GM21381 (cell line): Measurements from ENCODE around the gene NR2E3.

Experiments
- ATAC-seq: cut with Tn5 transposase; IDR thresholded peaks from one replicate; pipeline ENCODE4 v1.9.1; 2021; ENCODE audit warnings: mild to moderate bottlenecking, moderate library complexity; ENCODE audit not compliant: unreplicated experiment

The NR2E3 gene

GRCh38 chr15:71790081-71790480, 20.3 kb upstream of the NR2E3 start:
- ATAC-seq = no peak

DNA sequence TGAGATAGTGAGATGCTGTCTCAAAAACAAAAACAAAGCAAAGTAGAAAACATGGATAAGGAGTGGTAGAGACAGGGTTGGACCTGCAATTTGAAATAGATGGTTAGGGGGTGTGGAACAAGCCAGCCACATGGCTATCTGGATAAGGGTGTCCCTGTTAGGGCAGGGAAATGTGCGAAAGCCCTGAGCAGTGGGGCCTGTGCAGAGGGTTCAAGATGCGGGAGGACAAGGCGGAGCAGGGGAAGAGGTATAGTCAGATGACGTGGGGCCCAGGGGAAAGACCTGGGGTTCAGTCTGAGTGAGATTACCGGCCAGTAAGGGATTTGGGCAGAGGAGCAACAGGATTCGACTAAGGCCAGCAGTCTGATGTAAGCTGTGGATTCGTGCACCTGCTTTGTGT, 18.4 kb upstream of the NR2E3 start:
- no peak for ATAC-seq

DNA sequence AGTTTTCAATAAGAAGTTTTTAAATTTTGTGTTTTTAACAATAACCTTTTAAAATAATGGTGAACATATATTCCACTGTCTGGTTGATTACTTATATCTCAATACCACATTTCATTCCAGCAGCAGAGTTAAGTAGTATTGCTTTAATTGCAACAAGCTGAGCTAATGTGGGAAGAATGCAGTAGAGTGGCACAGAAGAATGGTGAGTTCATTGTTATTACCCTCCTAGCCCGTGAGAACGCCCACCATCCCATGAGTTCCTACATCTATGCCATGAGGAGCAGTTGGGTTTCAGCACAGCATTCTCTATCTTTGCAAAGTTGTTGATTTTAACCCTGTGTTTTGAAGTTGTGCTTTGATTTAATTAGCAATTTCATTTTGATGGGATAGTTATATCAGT, 17.8 kb upstream of the NR2E3 start:
- ATAC-seq = no peak

GRCh38 chr15:71798641-71799040, 11.7 kb upstream of the NR2E3 start:
- ATAC-seq = no peak

DNA sequence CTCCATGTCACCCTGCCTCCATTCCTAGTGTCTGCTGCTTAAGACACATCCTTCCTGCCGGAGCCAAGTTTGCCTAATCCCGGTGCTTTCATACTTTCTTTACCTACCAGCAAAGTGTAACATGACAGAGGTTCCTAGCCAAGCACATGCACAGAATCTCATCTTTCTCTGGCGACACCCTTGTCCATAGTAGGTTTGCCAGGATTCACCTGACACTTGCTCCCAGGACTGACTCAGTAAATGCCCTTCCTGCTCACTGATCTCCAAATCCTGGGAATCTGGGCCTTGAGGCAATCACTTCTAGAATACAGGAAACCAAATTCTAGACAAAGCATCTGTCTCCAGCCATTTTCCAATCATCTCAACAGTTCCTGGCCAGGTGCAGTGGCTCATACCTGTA, 10.2 kb upstream of the NR2E3 start:
- ATAC-seq = no peak

DNA sequence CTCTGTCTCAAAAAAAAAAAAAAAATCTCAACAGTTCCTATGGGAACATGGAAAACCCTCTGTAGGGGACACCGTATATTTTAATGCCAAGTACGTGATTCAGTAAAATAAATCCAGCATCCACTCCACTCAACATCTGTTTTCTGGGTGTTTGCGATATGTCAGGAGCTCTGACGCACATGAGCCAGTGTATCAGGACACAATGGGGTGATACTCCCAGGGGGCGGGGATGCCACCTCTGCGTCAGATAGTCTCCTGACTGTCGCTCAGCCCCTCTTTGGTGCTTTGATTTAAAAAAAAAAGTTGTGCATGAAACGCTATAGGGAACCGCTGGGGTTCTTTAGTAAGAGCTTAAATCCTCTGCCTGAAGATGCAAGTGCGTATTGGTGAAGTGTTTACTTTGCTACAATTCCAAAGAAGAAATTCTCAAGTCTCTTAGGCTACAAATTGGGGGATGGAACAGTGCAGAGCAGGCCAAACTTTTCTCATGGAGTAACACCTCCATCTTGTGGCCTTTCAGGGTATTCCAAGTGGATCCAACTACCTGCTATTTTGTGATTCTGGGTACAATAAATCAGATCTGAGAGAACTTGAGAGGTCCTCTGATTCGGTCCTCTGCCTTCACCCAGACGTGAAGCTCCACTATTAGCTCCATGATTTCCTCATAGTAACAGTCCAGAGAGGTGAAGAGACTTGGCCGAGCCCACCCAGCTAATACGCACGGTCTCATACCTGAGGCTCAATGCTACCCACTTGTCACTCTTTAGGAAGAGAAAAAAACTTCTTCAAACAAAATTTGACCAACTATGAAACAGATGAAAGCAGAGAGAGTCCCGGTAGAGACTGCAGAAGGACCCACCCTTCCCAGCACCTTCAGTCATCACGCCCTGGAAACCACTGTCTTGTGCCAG, 9.3 kb upstream of the NR2E3 start:
- no peak for ATAC-seq

- ATAC-seq = no peak
Measured at GRCh38 chr15:71801935-71802655, 8.3 kb upstream of the NR2E3 start.

GRCh38 chr15:71802770-71803169, 7.6 kb upstream of the NR2E3 start:
- no peak for ATAC-seq

GRCh38 chr15:71804226-71804625, 6.1 kb upstream of the NR2E3 start:
- ATAC-seq = no peak

DNA sequence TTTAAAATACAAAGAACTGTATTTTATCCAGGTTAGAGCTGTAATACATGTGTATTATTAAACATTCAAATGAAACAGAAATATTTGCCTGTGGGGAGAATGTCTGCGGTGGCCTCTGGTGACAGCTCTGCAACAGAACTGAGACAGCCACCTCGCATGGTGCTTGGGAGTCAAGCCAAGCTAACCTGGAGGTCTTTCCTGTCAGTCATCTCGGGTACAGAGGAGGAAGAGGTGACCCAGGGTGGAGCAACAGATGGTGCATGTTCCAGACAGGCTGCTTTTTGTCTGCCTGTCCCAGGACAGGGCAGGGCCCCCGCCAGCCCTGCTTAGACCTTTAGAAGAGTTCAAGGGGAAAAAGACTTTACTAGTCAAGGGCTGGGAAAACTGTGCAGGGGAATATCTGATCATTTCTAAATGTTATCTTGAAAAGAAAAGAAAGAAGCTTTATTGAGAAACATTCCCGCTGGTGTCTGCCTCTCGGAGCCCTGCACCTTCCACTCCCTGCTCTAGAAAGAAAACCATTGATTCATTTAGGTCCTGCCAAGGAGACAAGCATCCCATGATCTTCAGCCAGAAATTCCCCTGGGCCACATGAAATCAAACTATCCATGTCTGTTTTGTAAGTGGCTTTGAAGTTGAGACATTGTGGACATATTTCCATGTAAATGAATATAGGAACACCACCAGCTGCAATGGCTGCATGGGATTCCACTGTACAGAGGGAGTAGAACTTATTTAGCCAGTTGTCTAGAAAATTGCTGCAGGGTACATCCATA, 5.5 kb upstream of the NR2E3 start:
- ATAC-seq = no peak

GRCh38 chr15:71806452-71806931, 3.9 kb upstream of the NR2E3 start:
- no peak for ATAC-seq

DNA sequence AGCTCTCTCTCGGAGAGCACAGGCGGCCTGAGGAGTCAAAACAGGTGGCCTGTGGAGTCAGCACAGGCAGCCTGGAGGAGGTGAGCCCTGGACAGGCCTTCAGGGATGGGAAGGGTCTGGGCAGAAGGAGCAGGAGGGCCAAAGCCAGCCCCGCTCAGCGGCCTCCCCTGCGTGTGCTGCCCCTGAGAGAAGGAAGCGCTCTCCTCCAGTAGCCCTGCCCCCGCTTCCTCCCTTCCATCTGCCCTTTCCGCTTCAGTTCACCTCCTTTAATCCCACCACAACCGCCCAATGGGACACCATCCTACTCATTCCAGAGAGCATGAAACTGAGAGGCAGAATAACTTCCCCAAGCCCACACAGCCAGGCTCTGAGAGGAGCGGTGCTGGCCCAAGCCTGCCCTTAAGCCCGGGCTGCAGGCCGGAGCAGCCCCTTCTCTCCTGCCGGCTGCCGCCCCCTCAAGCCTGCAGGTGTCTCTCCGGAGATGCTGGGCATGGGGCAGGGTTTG, 3.2 kb upstream of the NR2E3 start:
- ATAC-seq = no peak

DNA sequence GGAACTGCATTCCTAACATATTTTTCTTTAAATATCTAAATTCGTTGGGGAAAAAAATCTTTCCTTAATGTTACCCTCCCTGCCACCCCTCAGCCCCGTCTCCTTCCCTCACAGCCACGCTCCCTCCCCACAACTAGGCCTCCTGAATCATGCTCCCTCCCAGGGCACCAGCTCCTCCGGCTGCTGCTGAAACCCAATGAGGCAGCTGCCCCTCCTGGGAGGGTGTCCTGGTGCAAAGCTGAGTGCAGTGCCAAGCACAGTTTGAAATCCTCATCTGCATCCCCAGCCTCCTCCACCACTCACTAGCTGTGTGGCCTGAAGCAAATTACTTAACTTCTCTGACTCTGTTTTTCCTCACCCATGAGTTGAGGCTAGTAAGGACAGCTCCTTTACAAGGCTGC, 2.7 kb upstream of the NR2E3 start:
- ATAC-seq = no peak

GRCh38 chr15:71808311-71809020, 1.9 kb upstream of the NR2E3 start:
- ATAC-seq = no peak

DNA sequence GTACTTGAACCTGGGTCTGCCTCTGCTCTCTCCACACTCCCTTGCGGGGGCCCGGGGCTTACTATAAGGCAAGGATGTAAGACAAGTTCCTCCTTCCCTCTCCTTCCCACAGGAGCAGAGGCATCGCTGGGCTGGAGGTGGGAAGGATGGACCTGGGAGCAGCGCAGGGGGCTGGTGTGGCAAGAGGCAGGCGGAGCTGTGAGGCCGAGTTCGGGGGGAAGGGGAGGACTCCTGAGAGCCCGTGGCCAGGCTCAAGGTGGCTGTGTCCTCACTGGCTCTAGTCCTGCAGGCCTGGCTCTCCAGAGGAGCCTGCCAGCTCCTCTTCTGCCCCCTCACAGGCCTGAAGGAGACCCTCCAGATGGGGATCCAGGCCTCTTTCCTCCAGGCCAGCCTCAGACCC, 1.0 kb upstream of the NR2E3 start:
- no peak for ATAC-seq

GRCh38 chr15:71811036-71811736, 832 bp downstream of the NR2E3 start:
- no peak for ATAC-seq

- no peak for ATAC-seq
Measured at GRCh38 chr15:71811752-71812735, 1.7 kb downstream of the NR2E3 start.

DNA sequence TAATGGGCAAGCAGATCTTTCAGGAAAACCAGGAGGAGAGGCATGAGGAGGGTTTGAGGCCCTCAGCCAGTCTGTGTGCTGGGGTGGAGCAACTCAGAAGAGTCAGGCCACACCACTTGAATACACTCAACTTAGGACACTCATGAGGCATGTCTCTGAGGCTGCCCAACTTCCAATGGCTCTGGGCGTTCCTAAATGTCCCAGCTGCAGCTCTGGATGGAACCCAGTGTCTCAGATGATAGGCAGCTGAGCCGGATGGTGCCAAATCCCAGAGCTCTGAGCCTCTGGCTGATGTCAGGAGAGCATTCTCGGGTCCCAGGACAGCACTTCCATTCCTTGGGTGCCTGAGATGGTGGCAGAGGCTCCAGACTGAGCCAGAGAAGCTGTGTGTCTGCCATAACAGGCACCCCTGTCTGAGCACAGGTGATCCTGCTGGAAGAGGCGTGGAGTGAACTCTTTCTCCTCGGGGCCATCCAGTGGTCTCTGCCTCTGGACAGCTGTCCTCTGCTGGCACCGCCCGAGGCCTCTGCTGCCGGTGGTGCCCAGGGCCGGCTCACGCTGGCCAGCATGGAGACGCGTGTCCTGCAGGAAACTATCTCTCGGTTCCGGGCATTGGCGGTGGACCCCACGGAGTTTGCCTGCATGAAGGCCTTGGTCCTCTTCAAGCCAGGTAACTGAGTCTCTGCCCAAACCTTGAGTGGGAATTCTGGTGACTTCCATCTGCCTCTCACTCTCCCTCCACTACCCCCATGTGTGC, 2.8 kb downstream of the NR2E3 start:
- no peak for ATAC-seq
